SK-N-MC (cell line): Measurements from ENCODE around the gene KIF21B.

Experiments used
- EZH2 ChIP-seq: fragments of 200-600 bp; sonication (generic); IDR thresholded peaks from one replicate; pipeline ENCODE4 v1.6.1; 2017; ENCODE audit warnings: antibody characterized with exemption
- POLR2AphosphoS5 ChIP-seq: IDR thresholded peaks from 2 replicates; pipeline ENCODE4 v1.6.1; 2012; ENCODE audit warnings: mild to moderate bottlenecking, low read depth, low read length, borderline replicate concordance

GRCh38 chr1:200980873-200981272, 42.6 kb downstream of the KIF21B start:
- no peak for TF ChIP-seq EZH2
- TF ChIP-seq POLR2AphosphoS5: no peak
